ENCODE data around the gene TAF4B. TPM values are rescaled to one million over a fixed set of nuclear protein-coding genes. Genes with fewer than 3 reads are reported as not detected.

The TAF4B gene
- total RNA-seq, 1 experiment from 2014 or later = 15.2 TPM

GRCh38 chr18:26434887-26435286 lies 208.6 kb downstream of the TAF4B start:
- no peak overlapping the region for H3K4me3 Mint-ChIP-seq
- POLR2A ChIA-PET = no interaction called here
- TF ChIP-seq KAT7 (CRISPR knock-in tag; IDR thresholded peaks at IDR 0.05; ENCODE audit: borderline replicate concordance) (no peak), TP53 (CRISPR knock-in tag; IDR thresholded peaks at IDR 0.05) (no peak), NR2C2 (CRISPR knock-in tag; IDR thresholded peaks at IDR 0.05) (no peak), CREB1 (CRISPR knock-in tag; IDR thresholded peaks at IDR 0.05) (no peak), E2F5 (CRISPR knock-in tag; IDR thresholded peaks at IDR 0.05) (no peak)
- TF ChIP-seq, protein P1, sequence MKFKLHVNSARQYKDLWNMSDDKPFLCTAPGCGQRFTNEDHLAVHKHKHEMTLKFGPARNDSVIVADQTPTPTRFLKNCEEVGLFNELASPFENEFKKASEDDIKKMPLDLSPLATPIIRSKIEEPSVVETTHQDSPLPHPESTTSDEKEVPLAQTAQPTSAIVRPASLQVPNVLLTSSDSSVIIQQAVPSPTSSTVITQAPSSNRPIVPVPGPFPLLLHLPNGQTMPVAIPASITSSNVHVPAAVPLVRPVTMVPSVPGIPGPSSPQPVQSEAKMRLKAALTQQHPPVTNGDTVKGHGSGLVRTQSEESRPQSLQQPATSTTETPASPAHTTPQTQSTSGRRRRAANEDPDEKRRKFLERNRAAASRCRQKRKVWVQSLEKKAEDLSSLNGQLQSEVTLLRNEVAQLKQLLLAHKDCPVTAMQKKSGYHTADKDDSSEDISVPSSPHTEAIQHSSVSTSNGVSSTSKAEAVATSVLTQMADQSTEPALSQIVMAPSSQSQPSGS (CRISPR knock-in tag; IDR thresholded peaks at IDR 0.05; ENCODE audit: borderline replicate concordance, low read depth) = no peak
- TF ChIP-seq, protein P2, sequence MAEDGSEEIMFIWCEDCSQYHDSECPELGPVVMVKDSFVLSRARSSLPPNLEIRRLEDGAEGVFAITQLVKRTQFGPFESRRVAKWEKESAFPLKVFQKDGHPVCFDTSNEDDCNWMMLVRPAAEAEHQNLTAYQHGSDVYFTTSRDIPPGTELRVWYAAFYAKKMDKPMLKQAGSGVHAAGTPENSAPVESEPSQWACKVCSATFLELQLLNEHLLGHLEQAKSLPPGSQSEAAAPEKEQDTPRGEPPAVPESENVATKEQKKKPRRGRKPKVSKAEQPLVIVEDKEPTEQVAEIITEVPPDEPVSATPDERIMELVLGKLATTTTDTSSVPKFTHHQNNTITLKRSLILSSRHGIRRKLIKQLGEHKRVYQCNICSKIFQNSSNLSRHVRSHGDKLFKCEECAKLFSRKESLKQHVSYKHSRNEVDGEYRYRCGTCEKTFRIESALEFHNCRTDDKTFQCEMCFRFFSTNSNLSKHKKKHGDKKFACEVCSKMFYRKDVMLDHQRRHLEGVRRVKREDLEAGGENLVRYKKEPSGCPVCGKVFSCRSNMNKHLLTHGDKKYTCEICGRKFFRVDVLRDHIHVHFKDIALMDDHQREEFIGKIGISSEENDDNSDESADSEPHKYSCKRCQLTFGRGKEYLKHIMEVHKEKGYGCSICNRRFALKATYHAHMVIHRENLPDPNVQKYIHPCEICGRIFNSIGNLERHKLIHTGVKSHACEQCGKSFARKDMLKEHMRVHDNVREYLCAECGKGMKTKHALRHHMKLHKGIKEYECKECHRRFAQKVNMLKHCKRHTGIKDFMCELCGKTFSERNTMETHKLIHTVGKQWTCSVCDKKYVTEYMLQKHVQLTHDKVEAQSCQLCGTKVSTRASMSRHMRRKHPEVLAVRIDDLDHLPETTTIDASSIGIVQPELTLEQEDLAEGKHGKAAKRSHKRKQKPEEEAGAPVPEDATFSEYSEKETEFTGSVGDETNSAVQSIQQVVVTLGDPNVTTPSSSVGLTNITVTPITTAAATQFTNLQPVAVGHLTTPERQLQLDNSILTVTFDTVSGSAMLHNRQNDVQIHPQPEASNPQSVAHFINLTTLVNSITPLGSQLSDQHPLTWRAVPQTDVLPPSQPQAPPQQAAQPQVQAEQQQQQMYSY (CRISPR knock-in tag; IDR thresholded peaks at IDR 0.05) = no peak
- no peaks in the 10 kb centered on the region for H3K27me3 Mint-ChIP-seq (ENCODE audit: low read depth)
- CTCF ChIA-PET = no interaction called here
- H3K36me3 Mint-ChIP-seq = no peaks in the 10 kb centered on the region
- H3K9me3 Mint-ChIP-seq = no peaks in the 10 kb centered on the region
- DNase-seq (ENCODE audit: low spot score) = no peak
- no peak for ATAC-seq
- no peak overlapping the region for H3K27ac Mint-ChIP-seq
- H3K4me1 Mint-ChIP-seq = peaks cover 8% of the 10 kb centered on the region

DNA sequence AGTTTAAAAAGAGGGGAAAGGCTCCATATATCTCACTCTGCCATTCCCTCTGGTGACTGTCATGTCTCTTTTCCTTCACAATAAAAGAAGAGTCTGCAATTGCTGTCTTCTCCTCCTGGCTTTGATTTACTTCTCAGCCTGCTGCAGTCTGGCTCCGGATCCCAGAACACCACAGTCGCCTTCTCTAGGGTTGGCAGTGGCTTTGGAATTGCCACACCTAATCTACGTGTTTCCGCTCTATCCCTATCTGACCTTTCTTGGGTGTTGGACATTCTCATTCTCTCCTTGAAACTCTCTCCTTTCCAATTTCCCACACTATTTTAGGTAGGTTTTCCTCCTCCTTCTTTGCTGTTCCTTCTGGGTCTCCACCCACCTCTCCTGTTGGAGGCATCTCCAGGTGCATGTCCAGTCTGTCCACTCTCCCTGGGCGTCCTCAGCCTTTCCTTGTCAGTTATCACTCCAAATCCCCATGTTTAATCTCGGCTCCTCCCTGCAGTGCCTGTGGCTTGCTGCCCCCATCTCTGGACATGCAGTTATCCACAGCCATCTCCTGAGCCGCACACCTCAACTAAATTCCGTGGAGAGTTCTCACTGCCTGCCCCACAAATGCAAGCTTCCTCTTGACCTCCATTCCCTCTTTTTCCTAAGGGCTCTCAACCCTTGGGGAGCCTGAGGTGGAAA lies 209.3 kb downstream of the TAF4B start:
- Mint-ChIP-seq H3K27me3 (ENCODE audit: low read depth) (no peaks in the 10 kb centered on the region), H3K4me1 (peaks cover 8% of the 10 kb centered on the region), H3K4me3 (no peak overlapping the region), H3K9me3 (no peaks in the 10 kb centered on the region), H3K36me3 (no peaks in the 10 kb centered on the region), H3K27ac (no peak overlapping the region)
- ATAC-seq (no peak), DNase-seq (ENCODE audit: low spot score) (no peak)
- POLR2A ChIA-PET = no interaction called here
- CTCF ChIA-PET = interaction anchor here (1.7 kb wide), 1 partner anchor 52 kb away, joined by 6 read pairs; no protein-coding TSS in a partner anchor
- no peak for TF ChIP-seq PRRX2 (CRISPR knock-in tag; IDR thresholded peaks at IDR 0.05)
- no peak for TF ChIP-seq TEAD4 (CRISPR knock-in tag; IDR thresholded peaks at IDR 0.05)
- TF ChIP-seq, protein P3, sequence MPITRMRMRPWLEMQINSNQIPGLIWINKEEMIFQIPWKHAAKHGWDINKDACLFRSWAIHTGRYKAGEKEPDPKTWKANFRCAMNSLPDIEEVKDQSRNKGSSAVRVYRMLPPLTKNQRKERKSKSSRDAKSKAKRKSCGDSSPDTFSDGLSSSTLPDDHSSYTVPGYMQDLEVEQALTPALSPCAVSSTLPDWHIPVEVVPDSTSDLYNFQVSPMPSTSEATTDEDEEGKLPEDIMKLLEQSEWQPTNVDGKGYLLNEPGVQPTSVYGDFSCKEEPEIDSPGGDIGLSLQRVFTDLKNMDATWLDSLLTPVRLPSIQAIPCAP (CRISPR knock-in tag; IDR thresholded peaks at IDR 0.05) = no peak
- no peak for TF ChIP-seq ZNF281 (CRISPR knock-in tag; IDR thresholded peaks at IDR 0.05)
- no peak for TF ChIP-seq SMAD4 (CRISPR knock-in tag; IDR thresholded peaks at IDR 0.05)
- no peak for TF ChIP-seq USF1 (CRISPR knock-in tag; IDR thresholded peaks at IDR 0.05)
- no peak for TF ChIP-seq ELF4 (CRISPR knock-in tag; IDR thresholded peaks at IDR 0.05; ENCODE audit: low read depth)
- TF ChIP-seq NFYB (CRISPR knock-in tag; conservative IDR thresholded peaks at IDR 0.05; ENCODE audit: low read depth) = no peak
- no peak for TF ChIP-seq GABPB1 (CRISPR knock-in tag; IDR thresholded peaks at IDR 0.05)
- TF ChIP-seq ETV6 (CRISPR knock-in tag; IDR thresholded peaks at IDR 0.05) = no peak
- no peak for TF ChIP-seq ZNF416 (CRISPR knock-in tag; IDR thresholded peaks at IDR 0.05)
- no peak for TF ChIP-seq ZNF219 (CRISPR knock-in tag; IDR thresholded peaks at IDR 0.05; ENCODE audit: borderline replicate concordance)
- TF ChIP-seq, protein P1 (CRISPR knock-in tag; IDR thresholded peaks at IDR 0.05; ENCODE audit: borderline replicate concordance, low read depth) = no peak
- TF ChIP-seq MXD4 (CRISPR knock-in tag; IDR thresholded peaks at IDR 0.05; ENCODE audit: borderline replicate concordance) = no peak

Data from WTC11 (cell line).